H9 (cell line): ENCODE measurements around the gene KRT8. TPM values are rescaled to one million over a fixed set of nuclear protein-coding genes. Genes with fewer than 3 reads are reported as not detected.

Experiments used
- DNase-seq: peaks from one replicate; pipeline ENCODE4 v3.0.0-alpha.2; 2017
- H2AFZ ChIP-seq: one replicate; pipeline ENCODE4 v1.6.1; 2013; ENCODE audit warnings: mild to moderate bottlenecking, low read length, control low read depth, moderate library complexity
- H2AK5ac ChIP-seq: 2 replicates; pipeline ENCODE4 v1.6.1; 2013; ENCODE audit warnings: low read length, control low read depth, mixed read lengths; ENCODE audit not compliant: insufficient read length
- H2BK120ac ChIP-seq: one replicate; pipeline ENCODE4 v1.6.1; 2013; ENCODE audit warnings: low read depth, mild to moderate bottlenecking, low read length, control low read depth, inconsistent platforms; ENCODE audit not compliant: poor library complexity, severe bottlenecking
- H2BK12ac ChIP-seq: 2 replicates; pipeline ENCODE4 v1.6.1; 2013; ENCODE audit warnings: low read length, control low read depth, mixed read lengths, low read depth; ENCODE audit not compliant: insufficient read length
- H2BK15ac ChIP-seq: 2 replicates; pipeline ENCODE4 v1.6.1; 2013; ENCODE audit warnings: low read depth, low read length, control low read depth
- H2BK20ac ChIP-seq: one replicate; pipeline ENCODE4 v1.6.1; 2013; ENCODE audit warnings: low read depth, mild to moderate bottlenecking, low read length, control low read depth, inconsistent platforms; ENCODE audit not compliant: poor library complexity, severe bottlenecking
- H2BK5ac ChIP-seq: 2 replicates; pipeline ENCODE4 v1.6.1; 2013; ENCODE audit warnings: low read length, control low read depth, mixed read lengths; ENCODE audit not compliant: insufficient read length
- H3K14ac ChIP-seq: 2 replicates; pipeline ENCODE4 v1.6.1; 2013; ENCODE audit warnings: low read length, control low read depth; ENCODE audit not compliant: insufficient read depth
- H3K18ac ChIP-seq: 2 replicates; pipeline ENCODE4 v1.6.1; 2013; ENCODE audit warnings: low read depth, mild to moderate bottlenecking, mixed read lengths, low read length, control low read depth; ENCODE audit not compliant: insufficient read length
- H3K23ac ChIP-seq: 2 replicates; pipeline ENCODE4 v1.6.1; 2013; ENCODE audit warnings: low read length, control low read depth, mixed read lengths, low read depth; ENCODE audit not compliant: insufficient read length
- H3K23me2 ChIP-seq: 2 replicates; pipeline ENCODE4 v1.6.1; 2013; ENCODE audit warnings: low read depth, mild to moderate bottlenecking, mixed read lengths, low read length, control low read depth; ENCODE audit not compliant: insufficient read length, poor library complexity, severe bottlenecking
- H3K27ac ChIP-seq: 2 replicates; pipeline ENCODE4 v1.5.1; 2013; ENCODE audit warnings: low read length, control low read depth, mixed read lengths, low read depth; ENCODE audit not compliant: insufficient read length
- H3K27me3 ChIP-seq: 2 replicates; pipeline ENCODE4 v1.6.1; 2013; ENCODE audit warnings: low read length, control low read depth, inconsistent platforms; ENCODE audit not compliant: insufficient read depth
- H3K4ac ChIP-seq: 2 replicates; pipeline ENCODE4 v1.6.1; 2013; ENCODE audit warnings: low read depth, mild to moderate bottlenecking, control low read depth, inconsistent platforms, low read length, moderate library complexity
- H3K4me1 ChIP-seq: 2 replicates; pipeline ENCODE4 v1.6.1; 2013; ENCODE audit warnings: low read length, control low read depth, inconsistent platforms; ENCODE audit not compliant: insufficient read depth
- H3K4me2 ChIP-seq: 2 replicates; pipeline ENCODE4 v1.6.1; 2013; ENCODE audit warnings: low read length, control low read depth, mixed read lengths; ENCODE audit not compliant: insufficient read length, insufficient read depth
- H3K56ac ChIP-seq: 2 replicates; pipeline ENCODE4 v1.6.1; 2013; ENCODE audit warnings: low read depth, mild to moderate bottlenecking, mixed read lengths, low read length, control low read depth; ENCODE audit not compliant: insufficient read length
- H3K79me1 ChIP-seq: 2 replicates; pipeline ENCODE4 v1.6.1; 2013; ENCODE audit warnings: low read depth, mild to moderate bottlenecking, moderate library complexity, low read length, control low read depth, inconsistent platforms; ENCODE audit not compliant: insufficient read depth, poor library complexity, severe bottlenecking
- H3K79me2 ChIP-seq: 2 replicates; pipeline ENCODE4 v1.6.1; 2013; ENCODE audit warnings: low read length, control low read depth, inconsistent platforms; ENCODE audit not compliant: insufficient read depth
- H3K9ac ChIP-seq: 2 replicates; pipeline ENCODE4 v1.6.1; 2013; ENCODE audit warnings: low read length, control low read depth, mixed read lengths; ENCODE audit not compliant: insufficient read length; ENCODE audit errors: extremely low read depth
- H3K9me3 ChIP-seq: one replicate; pipeline ENCODE4 v1.6.1; 2013; ENCODE audit warnings: low read depth, low read length, inconsistent platforms; ENCODE audit not compliant: control insufficient read depth
- H3T11ph ChIP-seq: one replicate; pipeline ENCODE4 v1.6.1; 2013; ENCODE audit warnings: mild to moderate bottlenecking, low read length, control low read depth, inconsistent platforms
- H4K20me1 ChIP-seq: one replicate; pipeline ENCODE4 v1.6.1; 2013; ENCODE audit not compliant: control insufficient read depth, insufficient read length, insufficient read depth
- H4K5ac ChIP-seq: 2 replicates; pipeline ENCODE4 v1.6.1; 2013; ENCODE audit warnings: low read depth, mild to moderate bottlenecking, mixed read lengths, low read length, control low read depth; ENCODE audit not compliant: insufficient read length
- H4K8ac ChIP-seq: replicated peaks from 2 replicates; pipeline ENCODE4 v1.6.1; 2013; ENCODE audit warnings: low read length, control low read depth, mixed read lengths, low read depth; ENCODE audit not compliant: insufficient read length
- H4K91ac ChIP-seq: 2 replicates; pipeline ENCODE4 v1.6.1; 2013; ENCODE audit warnings: low read depth, mild to moderate bottlenecking, moderate library complexity, mixed read lengths, low read length, control low read depth; ENCODE audit not compliant: insufficient read length
- H3K27ac Mint-ChIP-seq, 3 experiments: 2 replicates in 2 of 3; 3 replicates in 1 of 3; pipeline ENCODE4 v1.8.0; 2020 to 2021; ENCODE audit warnings: mixed read lengths in 3 of 3, mild to moderate bottlenecking in 1 of 3, moderate library complexity in 1 of 3
- H3K27me3 Mint-ChIP-seq: 2 replicates; pipeline ENCODE4 v1.8.0; 2021; ENCODE audit warnings: low read depth, mild to moderate bottlenecking, moderate library complexity, mixed read lengths
- H3K36me3 Mint-ChIP-seq, 3 experiments: 2 replicates in 2 of 3; 3 replicates in 1 of 3; pipeline ENCODE4 v1.8.0; 2020 to 2021; ENCODE audit warnings: low read depth in 3 of 3, mixed read lengths in 3 of 3; ENCODE audit not compliant: insufficient read depth in 1 of 3
- H3K4me1 Mint-ChIP-seq, 2 experiments: 2 replicates each; pipeline ENCODE4 v1.8.0; 2020; ENCODE audit warnings: mixed read lengths in 2 of 2
- H3K4me3 Mint-ChIP-seq, 2 experiments: 2 replicates in 1 of 2; 3 replicates in 1 of 2; pipeline ENCODE4 v1.8.0; 2020 to 2021; ENCODE audit warnings: mild to moderate bottlenecking in 2 of 2, mixed read lengths in 2 of 2, moderate library complexity in 1 of 2
- H3K9me3 Mint-ChIP-seq, 2 experiments: 2 replicates in 1 of 2; 3 replicates in 1 of 2; pipeline ENCODE4 v1.8.0; 2020; ENCODE audit warnings: mild to moderate bottlenecking in 2 of 2, mixed read lengths in 2 of 2, moderate library complexity in 1 of 2
- WGBS: extraction: QIAGEN DNeasy Blood & Tissue Kit; methylation state at CpG from one replicate; pipeline ENCODE4 v1.1.7; 2013; ENCODE audit warnings: missing lambda C conversion rate, low lambda C conversion rate, mixed read lengths; ENCODE audit not compliant: insufficient read length; ENCODE audit errors: extremely low coverage; 5-methylcytosine and 5-hydroxymethylcytosine counted together
- total RNA-seq: library from RNA; stranded (reverse); gene quantifications from 2 replicates; pipeline ENCODE4 v1.2.1, GENCODE V29; 2021
- TF ChIP-seq, protein P1 (sequence below): fragments of 200-600 bp; sonication (generic); conservative IDR thresholded peaks from 3 replicates; pipeline ENCODE4 v1.8.0; 2021; ENCODE audit warnings: antibody characterized with exemption, mild to moderate bottlenecking

The KRT8 gene
- total RNA-seq, 1 experiment from 2014 or later, result 244 TPM

DNA sequence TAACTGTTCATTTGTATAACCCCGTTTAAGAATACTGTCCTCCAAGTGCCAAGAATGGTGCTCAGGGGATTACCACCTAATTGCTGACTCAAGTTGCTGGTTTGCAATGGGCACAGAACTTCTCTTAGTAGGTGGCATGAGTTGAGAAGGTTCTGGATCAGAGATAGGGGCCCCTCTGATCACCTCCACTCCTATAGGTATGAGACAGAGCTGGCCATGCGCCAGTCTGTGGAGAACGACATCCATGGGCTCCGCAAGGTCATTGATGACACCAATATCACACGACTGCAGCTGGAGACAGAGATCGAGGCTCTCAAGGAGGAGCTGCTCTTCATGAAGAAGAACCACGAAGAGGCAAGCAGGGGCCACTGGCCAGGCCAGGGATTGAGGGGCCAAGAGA, 45.7 kb upstream of the KRT8 start:
- no peak overlapping the region for H2BK20ac ChIP-seq
- H2BK120ac ChIP-seq, result no peak overlapping the region
- peaks cover 43 to 53% of the 10 kb centered on the region in 2 experiments for H3K4me1 Mint-ChIP-seq
- no peaks in the 10 kb centered on the region for H3K9me3 ChIP-seq
- no peaks in the 10 kb centered on the region for H4K20me1 ChIP-seq
- no peak overlapping the region for H2BK5ac ChIP-seq
- H2BK12ac ChIP-seq, result no peak overlapping the region
- H3K4ac ChIP-seq, result no peak overlapping the region
- peak overlapping the region; percentile 84 for H3K4me2 ChIP-seq
- peaks cover 4% of the 10 kb centered on the region for H3K79me1 ChIP-seq
- peaks cover 14% of the 10 kb centered on the region for H3K23me2 ChIP-seq
- no CpG with 5 or more reads among the region's 7 CpGs for WGBS
- no peaks in the 10 kb centered on the region for H3K27me3 ChIP-seq
- no peaks in the 10 kb centered on the region for H3K27me3 Mint-ChIP-seq
- no peaks in the 10 kb centered on the region; a peak in 1 of 5 replicates for H3K9me3 Mint-ChIP-seq
- no peak overlapping the region for H2BK15ac ChIP-seq
- no peak overlapping the region for H3K14ac ChIP-seq
- peaks cover 10% of the 10 kb centered on the region; the same call in 1 of the 2 replicates for H3K79me2 ChIP-seq
- TF ChIP-seq, protein P1, sequence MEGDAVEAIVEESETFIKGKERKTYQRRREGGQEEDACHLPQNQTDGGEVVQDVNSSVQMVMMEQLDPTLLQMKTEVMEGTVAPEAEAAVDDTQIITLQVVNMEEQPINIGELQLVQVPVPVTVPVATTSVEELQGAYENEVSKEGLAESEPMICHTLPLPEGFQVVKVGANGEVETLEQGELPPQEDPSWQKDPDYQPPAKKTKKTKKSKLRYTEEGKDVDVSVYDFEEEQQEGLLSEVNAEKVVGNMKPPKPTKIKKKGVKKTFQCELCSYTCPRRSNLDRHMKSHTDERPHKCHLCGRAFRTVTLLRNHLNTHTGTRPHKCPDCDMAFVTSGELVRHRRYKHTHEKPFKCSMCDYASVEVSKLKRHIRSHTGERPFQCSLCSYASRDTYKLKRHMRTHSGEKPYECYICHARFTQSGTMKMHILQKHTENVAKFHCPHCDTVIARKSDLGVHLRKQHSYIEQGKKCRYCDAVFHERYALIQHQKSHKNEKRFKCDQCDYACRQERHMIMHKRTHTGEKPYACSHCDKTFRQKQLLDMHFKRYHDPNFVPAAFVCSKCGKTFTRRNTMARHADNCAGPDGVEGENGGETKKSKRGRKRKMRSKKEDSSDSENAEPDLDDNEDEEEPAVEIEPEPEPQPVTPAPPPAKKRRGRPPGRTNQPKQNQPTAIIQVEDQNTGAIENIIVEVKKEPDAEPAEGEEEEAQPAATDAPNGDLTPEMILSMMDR, result no peak
- H3K9ac ChIP-seq, result no peak overlapping the region
- H3K4me3 Mint-ChIP-seq, result peak overlapping the region; percentile 92 to 96
- H4K8ac ChIP-seq, result no peak overlapping the region
- no peak overlapping the region for H2AFZ ChIP-seq
- H3K4me1 ChIP-seq, result peaks cover 16% of the 10 kb centered on the region
- no peak overlapping the region for H3T11ph ChIP-seq
- H4K91ac ChIP-seq, result no peak overlapping the region
- H3K18ac ChIP-seq, result no peak overlapping the region
- H4K5ac ChIP-seq, result no peak overlapping the region
- H3K23ac ChIP-seq, result no peak overlapping the region
- H3K27ac ChIP-seq, result no peak overlapping the region
- H3K27ac Mint-ChIP-seq, result peak overlapping the region in 2 of 3 experiments; percentile 50; a peak in 2 of 7 replicates
- H3K36me3 Mint-ChIP-seq, result peaks cover 37 to 40% (median 37%) of the 10 kb centered on the region in 3 experiments; a peak in 6 of 7 replicates
- DNase-seq, result no peak
- H2AK5ac ChIP-seq, result no peak overlapping the region
- no peak overlapping the region for H3K56ac ChIP-seq
